IPS-18a (cell line): ENCODE data around the gene MRPL1.
"Not testable (repeated sequence)": the region's sequence is repeated elsewhere in the genome, so short reads cannot be mapped to it uniquely, and the experiment has no call there.

Experiments used
- H3K27ac ChIP-seq: one replicate; pipeline ENCODE4 v1.5.1; 2013; ENCODE audit warnings: low read length
- H3K27me3 ChIP-seq: one replicate; pipeline ENCODE4 v1.6.1; 2013; ENCODE audit warnings: mild to moderate bottlenecking, low read length; ENCODE audit not compliant: control insufficient read depth, insufficient read depth
- H3K36me3 ChIP-seq: one replicate; pipeline ENCODE4 v1.6.1; 2013; ENCODE audit warnings: low read depth, low read length; ENCODE audit not compliant: control insufficient read depth
- H3K4me1 ChIP-seq: one replicate; pipeline ENCODE4 v1.6.1; 2013; ENCODE audit warnings: low read depth, low read length; ENCODE audit not compliant: control insufficient read depth
- H3K4me3 ChIP-seq: one replicate; pipeline ENCODE4 v1.5.1; 2013; ENCODE audit warnings: low read length
- H3K9ac ChIP-seq: one replicate; pipeline ENCODE4 v1.6.1; 2013; ENCODE audit warnings: mild to moderate bottlenecking, low read length, moderate library complexity
- H3K9me3 ChIP-seq: one replicate; pipeline ENCODE4 v1.6.1; 2013; ENCODE audit warnings: low read depth, low read length; ENCODE audit not compliant: control insufficient read depth

Gene MRPL1

GRCh38 chr4:77922158-77923094, 59.8 kb downstream of the MRPL1 start:
- Histone ChIP-seq H3K9me3 (no peaks in the 10 kb centered on the region), H3K4me3 (no peak overlapping the region), H3K9ac (no peak overlapping the region), H3K4me1 (peaks cover 5% of the 10 kb centered on the region), H3K27ac (no peak overlapping the region), H3K27me3 (no peaks in the 10 kb centered on the region), H3K36me3 (peaks cover 3% of the 10 kb centered on the region)

- H3K27me3 ChIP-seq, result no peaks in the 10 kb centered on the region
- H3K27ac ChIP-seq, result no peak overlapping the region
- no peaks in the 10 kb centered on the region for H3K9me3 ChIP-seq
- no peak overlapping the region for H3K9ac ChIP-seq
- H3K4me1 ChIP-seq, result no peaks in the 10 kb centered on the region
- no peak overlapping the region for H3K4me3 ChIP-seq
- H3K36me3 ChIP-seq, result peaks cover 8% of the 10 kb centered on the region
Measured at GRCh38 chr4:77927991-77928925, 65.6 kb downstream of the MRPL1 start.

GRCh38 chr4:77930154-77930639, 67.6 kb downstream of the MRPL1 start:
- Histone ChIP-seq H3K4me3 (no peak overlapping the region), H3K4me1 (no peaks in the 10 kb centered on the region), H3K9ac (no peak overlapping the region), H3K36me3 (peaks cover 8% of the 10 kb centered on the region), H3K27ac (no peak overlapping the region), H3K27me3 (no peaks in the 10 kb centered on the region), H3K9me3 (no peaks in the 10 kb centered on the region)

- Histone ChIP-seq H3K27me3 (no peaks in the 10 kb centered on the region), H3K4me1 (no peaks in the 10 kb centered on the region), H3K36me3 (peaks cover 8% of the 10 kb centered on the region), H3K4me3 (no peak overlapping the region), H3K9ac (no peak overlapping the region), H3K9me3 (no peaks in the 10 kb centered on the region), H3K27ac (no peak overlapping the region)
Measured at GRCh38 chr4:77930876-77931275, 68.2 kb downstream of the MRPL1 start.

- Histone ChIP-seq H3K9ac (no peak overlapping the region), H3K4me3 (no peak overlapping the region), H3K36me3 (peaks cover 8% of the 10 kb centered on the region), H3K27me3 (no peaks in the 10 kb centered on the region), H3K9me3 (no peaks in the 10 kb centered on the region), H3K4me1 (no peaks in the 10 kb centered on the region), H3K27ac (no peak overlapping the region)
Measured at GRCh38 chr4:77931452-77932135, 69.0 kb downstream of the MRPL1 start.

- no peak overlapping the region for H3K4me3 ChIP-seq
- no peak overlapping the region for H3K9ac ChIP-seq
- H3K27me3 ChIP-seq, result no peaks in the 10 kb centered on the region
- H3K9me3 ChIP-seq, result no peaks in the 10 kb centered on the region
- H3K4me1 ChIP-seq, result no peaks in the 10 kb centered on the region
- no peaks in the 10 kb centered on the region for H3K36me3 ChIP-seq
- H3K27ac ChIP-seq, result no peak overlapping the region
Measured at GRCh38 chr4:77938560-77938959, 75.9 kb downstream of the MRPL1 start.

GRCh38 chr4:77945929-77946328, 83.3 kb downstream of the MRPL1 start:
- H3K27ac ChIP-seq, H3K9ac ChIP-seq, H3K36me3 ChIP-seq, H3K27me3 ChIP-seq, H3K4me1 ChIP-seq, H3K9me3 ChIP-seq, H3K4me3 ChIP-seq: not testable (repeated sequence)

GRCh38 chr4:77950203-77950602, 87.6 kb downstream of the MRPL1 start:
- H3K4me3 ChIP-seq, result no peak overlapping the region
- no peaks in the 10 kb centered on the region for H3K9me3 ChIP-seq
- peaks cover 17% of the 10 kb centered on the region for H3K36me3 ChIP-seq
- H3K9ac ChIP-seq, result no peak overlapping the region
- no peaks in the 10 kb centered on the region for H3K27me3 ChIP-seq
- H3K27ac ChIP-seq, result no peak overlapping the region
- no peaks in the 10 kb centered on the region for H3K4me1 ChIP-seq

GRCh38 chr4:77952457-77952856, 89.8 kb downstream of the MRPL1 start:
- no peak overlapping the region for H3K9ac ChIP-seq
- H3K36me3 ChIP-seq, result peaks cover 17% of the 10 kb centered on the region
- H3K27ac ChIP-seq, result no peak overlapping the region
- no peak overlapping the region for H3K4me3 ChIP-seq
- H3K9me3 ChIP-seq, result no peaks in the 10 kb centered on the region
- no peaks in the 10 kb centered on the region for H3K4me1 ChIP-seq
- H3K27me3 ChIP-seq, result no peaks in the 10 kb centered on the region

GRCh38 chr4:77954690-77955089, 92.1 kb downstream of the MRPL1 start:
- Histone ChIP-seq H3K27me3 (no peaks in the 10 kb centered on the region), H3K36me3 (peaks cover 17% of the 10 kb centered on the region), H3K4me1 (no peaks in the 10 kb centered on the region), H3K9me3 (no peaks in the 10 kb centered on the region), H3K27ac (no peak overlapping the region), H3K9ac (no peak overlapping the region), H3K4me3 (no peak overlapping the region)

- Histone ChIP-seq H3K4me1 (no peaks in the 10 kb centered on the region), H3K9ac (no peak overlapping the region), H3K27ac (no peak overlapping the region), H3K36me3 (peaks cover 8% of the 10 kb centered on the region), H3K4me3 (no peak overlapping the region), H3K9me3 (no peaks in the 10 kb centered on the region), H3K27me3 (no peaks in the 10 kb centered on the region)
Measured at GRCh38 chr4:77956917-77957316, 94.3 kb downstream of the MRPL1 start.
